Calu3 (cell line): ENCODE data around the gene RPIA. TPM values are rescaled to one million over a fixed set of nuclear protein-coding genes. Genes with fewer than 3 reads are reported as not detected.

Experiments
- BruUV-seq: library from RNA; stranded (reverse); fragments of 400-500 nt; replicated peaks from 2 replicates; lab custom pipeline; 2021; lab: Mats Ljungman, UMichigan
- CTCF ChIA-PET: fragments of 300-600 bp; sonication (Branson Sonifier 250); formaldehyde crosslinking; loops from one replicate; lab custom pipeline; 2022; ENCODE audit warnings: antibody characterized with exemption; lab: Charles Lee
- DNase-seq: peaks from one replicate; pipeline ENCODE4 v3.0.0; 2022
- H3K27ac Mint-ChIP-seq: one replicate; pipeline ENCODE4 v1.8.0; 2022; ENCODE audit warnings: mixed read lengths; ENCODE audit not compliant: unreplicated experiment
- H3K27me3 Mint-ChIP-seq: one replicate; pipeline ENCODE4 v1.8.0; 2022; ENCODE audit warnings: mixed read lengths; ENCODE audit not compliant: unreplicated experiment
- H3K36me3 Mint-ChIP-seq: one replicate; pipeline ENCODE4 v1.8.0; 2022; ENCODE audit warnings: mild to moderate bottlenecking, moderate library complexity, mixed read lengths; ENCODE audit not compliant: insufficient read depth, unreplicated experiment
- H3K4me1 Mint-ChIP-seq: one replicate; pipeline ENCODE4 v1.8.0; 2022; ENCODE audit warnings: mild to moderate bottlenecking, low read depth, mixed read lengths; ENCODE audit not compliant: unreplicated experiment
- H3K4me3 Mint-ChIP-seq: one replicate; pipeline ENCODE4 v1.8.0; 2022; ENCODE audit warnings: mild to moderate bottlenecking, low read depth, moderate library complexity, mixed read lengths; ENCODE audit not compliant: unreplicated experiment
- H3K9me3 Mint-ChIP-seq: one replicate; pipeline ENCODE4 v1.8.0; 2022; ENCODE audit warnings: low read depth, mixed read lengths; ENCODE audit not compliant: unreplicated experiment
- intact Hi-C: fragments of 100-400 bp; cut with micrococcal nuclease; formaldehyde crosslinking; loops from one replicate; pipeline ENCODE4 v1.10.0; 2022; ENCODE audit not compliant: unreplicated experiment
- total RNA-seq: library from RNA; stranded (reverse); gene quantifications from 2 replicates; pipeline ENCODE4 v1.2.3, GENCODE V29; 2022
- TF ChIP-seq, protein P1 (sequence below): fragments of 200-600 bp; IDR thresholded peaks from one replicate; pipeline ENCODE4 v1.8.0; 2022; ENCODE audit warnings: antibody characterized with exemption; ENCODE audit not compliant: unreplicated experiment

RPIA gene
- total RNA-seq, 1 experiment from 2014 or later: 23.8 TPM

DNA sequence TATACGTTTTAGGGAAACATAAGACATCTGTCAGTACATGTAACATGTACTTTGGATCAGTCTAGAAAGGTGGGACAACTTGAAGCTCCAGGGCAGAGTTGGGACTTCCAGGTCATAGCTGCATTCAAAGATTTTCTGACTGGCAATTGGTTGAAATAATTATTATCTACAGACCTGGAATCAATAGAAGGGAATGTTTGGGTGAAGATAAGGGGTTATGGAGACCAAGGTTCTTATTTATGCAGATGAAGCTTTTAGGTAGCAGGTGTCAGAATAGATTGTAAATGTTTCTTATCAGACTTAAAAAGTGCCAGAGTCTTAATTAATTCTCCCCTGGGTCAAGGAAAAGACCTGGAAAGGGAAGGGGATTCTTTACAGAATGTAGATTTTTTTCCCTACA lies 19.8 kb downstream of the RPIA start:
- Mint-ChIP-seq H3K36me3 (no peaks in the 10 kb centered on the region), H3K27ac (no peak overlapping the region), H3K4me3 (no peak overlapping the region), H3K27me3 (no peaks in the 10 kb centered on the region), H3K9me3 (no peaks in the 10 kb centered on the region), H3K4me1 (peaks cover 52% of the 10 kb centered on the region)
- DNase-seq: no peak
- CTCF ChIA-PET: interaction anchor here (0.9 kb wide), 1 partner anchor 13 kb away, joined by 3 read pairs; no protein-coding TSS in a partner anchor
- no TSS peak for BruUV-seq
- intact Hi-C loops: no loop called here
- TF ChIP-seq, protein P1, sequence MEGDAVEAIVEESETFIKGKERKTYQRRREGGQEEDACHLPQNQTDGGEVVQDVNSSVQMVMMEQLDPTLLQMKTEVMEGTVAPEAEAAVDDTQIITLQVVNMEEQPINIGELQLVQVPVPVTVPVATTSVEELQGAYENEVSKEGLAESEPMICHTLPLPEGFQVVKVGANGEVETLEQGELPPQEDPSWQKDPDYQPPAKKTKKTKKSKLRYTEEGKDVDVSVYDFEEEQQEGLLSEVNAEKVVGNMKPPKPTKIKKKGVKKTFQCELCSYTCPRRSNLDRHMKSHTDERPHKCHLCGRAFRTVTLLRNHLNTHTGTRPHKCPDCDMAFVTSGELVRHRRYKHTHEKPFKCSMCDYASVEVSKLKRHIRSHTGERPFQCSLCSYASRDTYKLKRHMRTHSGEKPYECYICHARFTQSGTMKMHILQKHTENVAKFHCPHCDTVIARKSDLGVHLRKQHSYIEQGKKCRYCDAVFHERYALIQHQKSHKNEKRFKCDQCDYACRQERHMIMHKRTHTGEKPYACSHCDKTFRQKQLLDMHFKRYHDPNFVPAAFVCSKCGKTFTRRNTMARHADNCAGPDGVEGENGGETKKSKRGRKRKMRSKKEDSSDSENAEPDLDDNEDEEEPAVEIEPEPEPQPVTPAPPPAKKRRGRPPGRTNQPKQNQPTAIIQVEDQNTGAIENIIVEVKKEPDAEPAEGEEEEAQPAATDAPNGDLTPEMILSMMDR: no peak

DNA sequence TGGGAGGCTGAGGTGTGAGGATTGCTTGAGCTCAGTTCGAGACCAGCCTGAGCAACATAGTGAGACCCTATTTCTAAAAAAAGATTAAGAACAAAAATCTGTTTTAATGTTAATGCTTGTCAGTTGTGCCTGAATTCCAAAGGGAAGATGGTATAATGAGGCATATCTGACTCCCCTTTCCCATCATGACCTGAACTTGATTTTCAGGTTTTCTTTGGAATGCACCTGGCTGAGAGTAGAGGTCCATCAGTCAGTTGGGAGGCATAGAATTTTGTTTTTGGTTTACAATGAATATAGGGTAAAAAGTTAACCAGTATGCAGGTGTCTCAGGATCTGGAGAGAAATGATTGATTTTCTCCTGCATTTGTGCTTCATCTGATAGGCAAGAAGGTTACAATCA lies 20.4 kb downstream of the RPIA start:
- peaks cover 52% of the 10 kb centered on the region for H3K4me1 Mint-ChIP-seq
- no peaks in the 10 kb centered on the region for H3K27me3 Mint-ChIP-seq
- peak; percentile 2 for DNase-seq
- H3K4me3 Mint-ChIP-seq: no peak overlapping the region
- CTCF ChIA-PET: no interaction called here
- H3K27ac Mint-ChIP-seq: no peak overlapping the region
- intact Hi-C loops: no loop called here
- no TSS peak for BruUV-seq
- no peaks in the 10 kb centered on the region for H3K36me3 Mint-ChIP-seq
- peaks cover 1% of the 10 kb centered on the region for H3K9me3 Mint-ChIP-seq
- TF ChIP-seq, protein P1: no peak

DNA sequence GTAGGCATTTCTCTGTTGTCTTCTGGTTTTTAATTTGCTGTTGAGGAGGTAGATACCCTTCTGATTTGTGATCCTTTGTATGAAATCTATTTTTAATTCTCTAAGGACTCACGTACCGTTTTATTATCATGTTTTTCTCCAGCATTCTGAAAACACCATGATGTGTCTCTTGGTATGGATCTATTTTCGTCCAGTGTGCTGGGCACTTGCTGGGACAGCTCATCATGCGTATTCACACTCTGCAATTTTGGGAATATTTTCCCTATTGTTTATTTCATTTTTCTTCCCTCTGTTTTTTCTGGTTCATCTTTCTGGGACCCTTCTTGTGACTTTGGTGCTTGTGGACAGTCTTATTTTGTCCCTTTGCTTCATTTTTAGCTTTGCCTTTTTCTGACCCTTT lies 21.9 kb downstream of the RPIA start:
- no peak overlapping the region for H3K27ac Mint-ChIP-seq
- H3K36me3 Mint-ChIP-seq: no peaks in the 10 kb centered on the region
- CTCF ChIA-PET: interaction anchor here (0.7 kb wide), 1 partner anchor 19 kb away, joined by 5 read pairs; no protein-coding TSS in a partner anchor
- BruUV-seq: no TSS peak
- no peaks in the 10 kb centered on the region for H3K27me3 Mint-ChIP-seq
- intact Hi-C loops: no loop called here
- peaks cover 44% of the 10 kb centered on the region for H3K4me1 Mint-ChIP-seq
- TF ChIP-seq, protein P1: no peak
- peaks cover 5% of the 10 kb centered on the region for H3K9me3 Mint-ChIP-seq
- DNase-seq: no peak
- no peak overlapping the region for H3K4me3 Mint-ChIP-seq

DNA sequence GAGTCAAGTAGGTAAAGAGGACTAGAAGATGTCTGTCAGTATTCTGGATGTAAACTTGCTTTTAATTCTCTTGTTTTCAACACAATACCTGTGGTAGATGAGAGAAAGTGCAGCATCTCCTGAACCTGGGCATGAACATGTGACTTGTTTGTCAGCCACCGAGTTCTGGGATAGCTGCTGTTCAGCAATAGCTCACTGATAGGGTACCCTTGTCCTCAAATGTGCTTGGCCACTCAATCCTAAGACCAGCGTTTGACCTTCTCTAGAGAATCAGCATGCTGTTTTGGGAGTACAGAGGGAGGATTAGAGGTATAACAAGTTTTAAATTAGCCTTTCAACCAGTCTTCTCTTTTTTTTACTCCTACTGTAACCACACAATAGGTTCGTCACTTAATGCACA lies 23.2 kb downstream of the RPIA start:
- CTCF ChIA-PET: no interaction called here
- peaks cover 35% of the 10 kb centered on the region for H3K4me1 Mint-ChIP-seq
- no TSS peak for BruUV-seq
- no peaks in the 10 kb centered on the region for H3K27me3 Mint-ChIP-seq
- no peak overlapping the region for H3K27ac Mint-ChIP-seq
- intact Hi-C loops: no loop called here
- no peak overlapping the region for H3K4me3 Mint-ChIP-seq
- no peak for DNase-seq
- TF ChIP-seq, protein P1: no peak
- H3K36me3 Mint-ChIP-seq: no peaks in the 10 kb centered on the region
- peaks cover 5% of the 10 kb centered on the region for H3K9me3 Mint-ChIP-seq
